DND-41 (cell line): ENCODE results near the gene SEC63.

Experiments used
- ATAC-seq: fragments of 200-7000 bp; cut with Tn5 transposase; 3 replicates; pipeline ENCODE4 v1.9.1; 2021; ENCODE audit warnings: low read depth; ENCODE audit not compliant: insufficient read depth
- DNase-seq: peaks from one replicate; pipeline ENCODE4 v3.0.0-alpha.2; 2020
- H2AFZ ChIP-seq: 2 replicates; pipeline ENCODE4 v1.6.0; 2012; ENCODE audit warnings: low read depth, low read length
- H3K27ac ChIP-seq: 2 replicates; pipeline ENCODE4 v1.5.1; 2012; ENCODE audit warnings: low read length, inconsistent platforms
- H3K27me3 ChIP-seq: fragments of 200-600 bp; sonication (generic); 2 replicates; pipeline ENCODE4 v1.6.0; 2012; ENCODE audit warnings: low read length, mild to moderate bottlenecking, inconsistent platforms; ENCODE audit not compliant: insufficient read depth, poor library complexity
- H3K36me3 ChIP-seq: 2 replicates; pipeline ENCODE4 v1.5.1; 2012; ENCODE audit warnings: low read length, inconsistent platforms; ENCODE audit not compliant: insufficient read depth
- H3K4me1 ChIP-seq: 2 replicates; pipeline ENCODE4 v1.5.1; 2012; ENCODE audit warnings: mild to moderate bottlenecking, low read length; ENCODE audit not compliant: insufficient read depth
- H3K4me2 ChIP-seq: 2 replicates; pipeline ENCODE4 v1.6.0; 2012; ENCODE audit warnings: mild to moderate bottlenecking, moderate library complexity, low read length, inconsistent platforms; ENCODE audit not compliant: insufficient read depth
- H3K4me3 ChIP-seq, 2 experiments: fragments of 200-600 bp in 1 of 2; shearing (Covaris generic) in 1 of 2; 2 replicates each; pipeline ENCODE4 v1.5.1; 2012 to 2016; ENCODE audit warnings: inconsistent platforms in 2 of 2, low read length in 2 of 2, mild to moderate bottlenecking in 2 of 2, low read depth in 1 of 2, moderate library complexity in 1 of 2
- H3K79me2 ChIP-seq: 2 replicates; pipeline ENCODE4 v1.6.0; 2012; ENCODE audit warnings: low read length, inconsistent platforms; ENCODE audit not compliant: insufficient read depth
- H3K9ac ChIP-seq: 2 replicates; pipeline ENCODE4 v1.6.0; 2012; ENCODE audit warnings: low read depth, mild to moderate bottlenecking, inconsistent platforms, low read length, moderate library complexity
- H3K9me3 ChIP-seq: 2 replicates; pipeline ENCODE4 v1.5.1; 2012; ENCODE audit warnings: low read length, moderate library complexity, mild to moderate bottlenecking, inconsistent platforms; ENCODE audit not compliant: insufficient read depth, severe bottlenecking
- H4K20me1 ChIP-seq: 2 replicates; pipeline ENCODE4 v1.6.0; 2012; ENCODE audit warnings: low read length; ENCODE audit not compliant: insufficient read depth
- CTCF ChIP-seq: IDR thresholded peaks from 2 replicates; pipeline ENCODE4 v1.5.1; 2012; ENCODE audit warnings: borderline replicate concordance, low read length, moderate library complexity, mild to moderate bottlenecking; ENCODE audit not compliant: poor library complexity, severe bottlenecking; ENCODE audit errors: extremely low read depth
- EZH2 ChIP-seq: IDR thresholded peaks from 3 replicates; pipeline ENCODE4 v1.6.1; 2012; ENCODE audit warnings: borderline replicate concordance, low read depth, mild to moderate bottlenecking, moderate library complexity, low read length, inconsistent platforms; ENCODE audit not compliant: severe bottlenecking

Gene SEC63

GRCh38 chr6:107868867-107869611 lies 89.0 kb downstream of the SEC63 start:
- H4K20me1 ChIP-seq = peaks cover 5% of the 10 kb centered on the region; the same call in 1 of the 2 replicates
- no peak overlapping the region for H3K4me2 ChIP-seq
- no peak overlapping the region for H3K9ac ChIP-seq
- H3K79me2 ChIP-seq = no peaks in the 10 kb centered on the region
- no peaks in the 10 kb centered on the region for H3K4me1 ChIP-seq
- no peak overlapping the region for H3K4me3 ChIP-seq
- no peak for DNase-seq
- no peaks in the 10 kb centered on the region for H3K9me3 ChIP-seq
- no peak overlapping the region for H2AFZ ChIP-seq
- no peak for ATAC-seq
- no peak overlapping the region for H3K27ac ChIP-seq
- H3K27me3 ChIP-seq = no peaks in the 10 kb centered on the region
- TF ChIP-seq CTCF (no peak), EZH2 (no peak)
- peaks cover 50% of the 10 kb centered on the region for H3K36me3 ChIP-seq

GRCh38 chr6:107867302-107867615 lies 90.7 kb downstream of the SEC63 start:
- no peak for DNase-seq
- Histone ChIP-seq H3K4me1 (no peaks in the 10 kb centered on the region), H3K9me3 (no peaks in the 10 kb centered on the region), H3K4me2 (no peak overlapping the region), H3K27me3 (no peaks in the 10 kb centered on the region), H3K36me3 (peaks cover 35% of the 10 kb centered on the region), H3K79me2 (no peaks in the 10 kb centered on the region), H3K27ac (no peak overlapping the region), H4K20me1 (peaks cover 5% of the 10 kb centered on the region; the same call in 1 of the 2 replicates), H3K9ac (no peak overlapping the region), H3K4me3 (no peak overlapping the region), H2AFZ (no peak overlapping the region)
- peak; percentile 36; the same call in 2 of the 3 replicates for ATAC-seq
- no peak for TF ChIP-seq EZH2
- no peak for TF ChIP-seq CTCF

GRCh38 chr6:107866606-107867301 lies 91.3 kb downstream of the SEC63 start:
- Histone ChIP-seq H3K27me3 (no peaks in the 10 kb centered on the region), H4K20me1 (peaks cover 5% of the 10 kb centered on the region; the same call in 1 of the 2 replicates), H3K79me2 (no peaks in the 10 kb centered on the region), H3K9me3 (no peaks in the 10 kb centered on the region), H3K4me2 (no peak overlapping the region), H2AFZ (no peak overlapping the region), H3K9ac (no peak overlapping the region), H3K36me3 (peaks cover 30% of the 10 kb centered on the region), H3K4me1 (no peaks in the 10 kb centered on the region), H3K27ac (no peak overlapping the region), H3K4me3 (no peak overlapping the region)
- TF ChIP-seq EZH2 (no peak), CTCF (peak; percentile 66)
- ATAC-seq (peak; percentile 61), DNase-seq (peak; percentile 30)
